ENCODE data around the gene ROS1. TPM values are rescaled to one million over a fixed set of nuclear protein-coding genes. Genes with fewer than 3 reads are reported as not detected.

ROS1 gene
- polyA plus RNA-seq, 3 donors = not detected

GRCh38 chr6:117309069-117309468, 116.7 kb downstream of the ROS1 start:
- no peak overlapping the region for H3K9ac ChIP-seq (ENCODE audit: insufficient read depth, low read length, poor library complexity, severe bottlenecking)
- H2AFZ ChIP-seq (ENCODE audit: insufficient read depth, low read depth, low read length, poor library complexity, severe bottlenecking) = no peak overlapping the region
- no peaks in the 10 kb centered on the region for H3K4me1 ChIP-seq (ENCODE audit: control insufficient read depth in 1 of 2, insufficient read depth in 2 of 2, low read length in 2 of 2)
- no peak for TF ChIP-seq CTCF (IDR thresholded peaks at IDR 0.05)
- WGBS (ENCODE audit: insufficient coverage) = 80% methylated on average over 2 of the region's 3 CpGs
- H3K9me3 ChIP-seq (replicated peaks in 1 of 2; ENCODE audit: control insufficient read depth in 1 of 2, insufficient read depth in 1 of 2, low read length in 2 of 2) = no peaks in the 10 kb centered on the region
- no peaks in the 10 kb centered on the region for H3K36me3 ChIP-seq (replicated peaks in 1 of 2; ENCODE audit: control insufficient read depth in 1 of 2, insufficient read depth in 2 of 2, low read length in 2 of 2)
- intact Hi-C loops (cut with micrococcal nuclease) = no loop called here
- Mint-ChIP-seq H3K36me3 (no peaks in the 10 kb centered on the region), H3K4me1 (no peaks in the 10 kb centered on the region), H3K4me3 (no peak overlapping the region), H3K27ac (no peak overlapping the region), H3K27me3 (ENCODE audit: low read depth in 3 of 3) (peaks cover 0 to 3% (median 1%) of the 10 kb centered on the region in 3 donors), H3K9me3 (peaks cover 0 to 3% (median 0%) of the 10 kb centered on the region in 7 donors)
- H3K79me2 ChIP-seq (ENCODE audit: insufficient read depth, low read length) = no peaks in the 10 kb centered on the region
- no peak overlapping the region for H3K27ac ChIP-seq (ENCODE audit: low read depth in 1 of 2, low read length in 2 of 2)
- no peak for DNase-seq
- H3K4me3 ChIP-seq (replicated peaks in 1 of 3; ENCODE audit: low read depth in 2 of 3, low read length in 3 of 3) = no peak overlapping the region
- no peaks in the 10 kb centered on the region for H4K20me1 ChIP-seq (ENCODE audit: insufficient read depth, low read length)
- no peaks in the 10 kb centered on the region for H3K27me3 ChIP-seq (ENCODE audit: control insufficient read depth in 2 of 2, insufficient read depth in 2 of 2, low read length in 2 of 2)
- H3K4me2 ChIP-seq (replicated peaks; ENCODE audit: extremely low read depth, low read length, poor library complexity, severe bottlenecking) = no peak overlapping the region

GRCh38 chr6:117307655-117308054, 118.1 kb downstream of the ROS1 start:
- Histone ChIP-seq H3K4me2 (replicated peaks; ENCODE audit: extremely low read depth, low read length, poor library complexity, severe bottlenecking) (no peak overlapping the region), H3K27ac (ENCODE audit: low read depth in 1 of 2, low read length in 2 of 2) (no peak overlapping the region), H3K9me3 (replicated peaks in 1 of 2; ENCODE audit: control insufficient read depth in 1 of 2, insufficient read depth in 1 of 2, low read length in 2 of 2) (no peaks in the 10 kb centered on the region), H2AFZ (ENCODE audit: insufficient read depth, low read depth, low read length, poor library complexity, severe bottlenecking) (no peak overlapping the region), H3K4me3 (replicated peaks in 1 of 3; ENCODE audit: low read depth in 2 of 3, low read length in 3 of 3) (no peak overlapping the region), H3K36me3 (replicated peaks in 1 of 2; ENCODE audit: control insufficient read depth in 1 of 2, insufficient read depth in 2 of 2, low read length in 2 of 2) (no peaks in the 10 kb centered on the region), H3K27me3 (ENCODE audit: control insufficient read depth in 2 of 2, insufficient read depth in 2 of 2, low read length in 2 of 2) (no peaks in the 10 kb centered on the region), H3K79me2 (ENCODE audit: insufficient read depth, low read length) (no peaks in the 10 kb centered on the region), H4K20me1 (ENCODE audit: insufficient read depth, low read length) (no peaks in the 10 kb centered on the region), H3K9ac (ENCODE audit: insufficient read depth, low read length, poor library complexity, severe bottlenecking) (no peak overlapping the region), H3K4me1 (ENCODE audit: control insufficient read depth in 1 of 2, insufficient read depth in 2 of 2, low read length in 2 of 2) (no peaks in the 10 kb centered on the region)
- no peaks in the 10 kb centered on the region for H3K36me3 Mint-ChIP-seq
- peaks cover 0 to 3% (median 0%) of the 10 kb centered on the region in 3 donors for H3K27me3 Mint-ChIP-seq (ENCODE audit: low read depth in 3 of 3)
- no peaks in the 10 kb centered on the region for H3K4me1 Mint-ChIP-seq
- intact Hi-C loops (cut with micrococcal nuclease) = no loop called here
- H3K9me3 Mint-ChIP-seq = peaks cover 0 to 3% (median 0%) of the 10 kb centered on the region in 7 donors
- WGBS (ENCODE audit: insufficient coverage) = 89% methylated on average over 1 of the region's 3 CpGs
- no peak for DNase-seq
- no peak overlapping the region for H3K27ac Mint-ChIP-seq
- TF ChIP-seq CTCF (IDR thresholded peaks at IDR 0.05) = no peak
- H3K4me3 Mint-ChIP-seq = no peak overlapping the region

Data from CD14-positive monocyte (primary cell).